Stimulated activated CD4-positive, alpha-beta T cell treated with anti-CD3 and anti-CD28 coated beads, TNF-alpha, amount 100 ng/mL, for 48 hours (primary cell): Measurements from ENCODE around the gene LATS2.

Experiments
- DNase-seq, 3 donors: peaks; one replicate each; pipeline ENCODE4 v3.0.0-alpha.2; 2020; ENCODE audit warnings: low read depth in 3 of 3

LATS2 gene

GRCh38 chr13:21061029-21061763, at the start of gene LATS2:
Gene LATS2, minus strand, starts transcription at chr13:21061586. Its CDS starts 15,560 bp downstream, at chr13:21046026.
- peak in 2 of 3 donors; percentile 28 to 40 for DNase-seq

- DNase-seq = no peak
Observed at GRCh38 chr13:21109168-21109567, 47.8 kb upstream of the LATS2 start.

GRCh38 chr13:21106089-21106488, 44.7 kb upstream of the LATS2 start:
- no peak for DNase-seq

- DNase-seq = no peak
Observed at GRCh38 chr13:21104199-21105019, 43.0 kb upstream of the LATS2 start.

- no peak for DNase-seq
Observed at GRCh38 chr13:21101865-21102576, 40.6 kb upstream of the LATS2 start.

- no peak for DNase-seq
Observed at GRCh38 chr13:21100994-21101757, 39.8 kb upstream of the LATS2 start.

- no peak for DNase-seq
Observed at GRCh38 chr13:21100211-21100610, 38.8 kb upstream of the LATS2 start.

- DNase-seq = no peak
Observed at GRCh38 chr13:21095311-21095710, 33.9 kb upstream of the LATS2 start.

GRCh38 chr13:21089830-21090229, 28.4 kb upstream of the LATS2 start:
- no peak for DNase-seq

GRCh38 chr13:21088534-21088933, 27.1 kb upstream of the LATS2 start:
- DNase-seq = no peak

- DNase-seq = no peak
Observed at GRCh38 chr13:21086929-21087328, 25.5 kb upstream of the LATS2 start.

- no peak for DNase-seq
Observed at GRCh38 chr13:21081926-21082325, 20.5 kb upstream of the LATS2 start.

GRCh38 chr13:21080593-21080891, 19.2 kb upstream of the LATS2 start:
- DNase-seq = no peak

- no peak for DNase-seq
Observed at GRCh38 chr13:21079761-21080592, 18.6 kb upstream of the LATS2 start.

- DNase-seq = no peak
Observed at GRCh38 chr13:21079221-21079620, 17.8 kb upstream of the LATS2 start.

- no peak for DNase-seq
Observed at GRCh38 chr13:21078501-21078900, 17.1 kb upstream of the LATS2 start.

GRCh38 chr13:21077788-21078353, 16.5 kb upstream of the LATS2 start:
- no peak for DNase-seq

GRCh38 chr13:21077076-21077787, 15.8 kb upstream of the LATS2 start:
- no peak for DNase-seq

- DNase-seq = no peak
Observed at GRCh38 chr13:21076253-21076652, 14.9 kb upstream of the LATS2 start.
